Liver (tissue), 9 donors: ENCODE results near the gene ZNRF3. TPM values are rescaled to one million over a fixed set of nuclear protein-coding genes. Genes with fewer than 3 reads are reported as not detected.

Experiments used
- DNase-seq: peaks from one replicate; pipeline ENCODE4 v3.0.0-alpha.2; 2017; ENCODE audit warnings: low spot score
- H3K27ac ChIP-seq, 2 donors: one replicate each; pipeline ENCODE4 v1.7.0; 2013; ENCODE audit warnings: inconsistent platforms in 2 of 2, low read length in 2 of 2, control low read depth in 1 of 2, low read depth in 1 of 2, mild to moderate bottlenecking in 1 of 2
- H3K27me3 ChIP-seq, 4 donors: one replicate each; pipeline versions ENCODE4 v1.6.1 to v1.7.0; 2013; ENCODE audit warnings: low read length in 3 of 4, inconsistent platforms in 1 of 4, mild to moderate bottlenecking in 1 of 4, moderate library complexity in 1 of 4; ENCODE audit not compliant: control insufficient read depth in 4 of 4, insufficient read depth in 4 of 4
- H3K36me3 ChIP-seq, 4 donors: one replicate each; pipeline versions ENCODE4 v1.6.1 to v1.7.0; 2013; ENCODE audit warnings: low read length in 3 of 4, mild to moderate bottlenecking in 3 of 4, low read depth in 1 of 4, moderate library complexity in 1 of 4; ENCODE audit not compliant: control insufficient read depth in 4 of 4, insufficient read depth in 3 of 4
- H3K4me1 ChIP-seq, 4 donors: one replicate each; pipeline versions ENCODE4 v1.6.1 to v1.7.0; 2013; ENCODE audit warnings: low read length in 3 of 4, mild to moderate bottlenecking in 3 of 4, moderate library complexity in 1 of 4; ENCODE audit not compliant: control insufficient read depth in 4 of 4, insufficient read depth in 4 of 4
- H3K4me3 ChIP-seq, 3 donors: one replicate each; pipeline versions ENCODE4 v1.6.1 to v1.7.0; 2013; ENCODE audit warnings: low read length in 3 of 3, control low read depth in 1 of 3, low read depth in 1 of 3, mild to moderate bottlenecking in 1 of 3
- H3K9ac ChIP-seq, 2 donors: one replicate each; pipeline ENCODE4 v1.7.0; 2013; ENCODE audit warnings: low read length in 2 of 2, mild to moderate bottlenecking in 2 of 2, moderate library complexity in 2 of 2, control low read depth in 1 of 2, low read depth in 1 of 2
- H3K9me3 ChIP-seq, 4 donors: one replicate each; pipeline versions ENCODE4 v1.6.1 to v1.7.0; 2013; ENCODE audit warnings: low read length in 3 of 4; ENCODE audit not compliant: control insufficient read depth in 4 of 4
- ATF3 ChIP-seq: IDR thresholded peaks from 2 replicates; pipeline ENCODE4 v1.6.1; 2016; ENCODE audit warnings: antibody characterized with exemption
- CTCF ChIP-seq: fragments of 150-350 bp; IDR thresholded peaks from 2 replicates; pipeline ENCODE4 v1.5.1; 2017; ENCODE audit warnings: improper control_type of control experiment, low read depth, low read length; ENCODE audit not compliant: missing input control
- EGR1 ChIP-seq, 2 donors: IDR thresholded peaks; 2 replicates each; pipeline ENCODE4 v1.6.1; 2016 to 2018; ENCODE audit warnings: antibody characterized with exemption in 2 of 2, low read depth in 2 of 2
- FOXA1 ChIP-seq: IDR thresholded peaks from 2 replicates; pipeline ENCODE4 v1.6.1; 2016; ENCODE audit warnings: antibody characterized with exemption
- GABPA ChIP-seq, 2 donors: IDR thresholded peaks in 1 of 2; conservative IDR thresholded peaks in 1 of 2; 2 replicates each; pipeline ENCODE4 v1.6.1; 2016; ENCODE audit warnings: antibody characterized with exemption in 2 of 2, mild to moderate bottlenecking in 1 of 2, moderate library complexity in 1 of 2
- HNF4A ChIP-seq, 2 donors: conservative IDR thresholded peaks; 2 replicates each; pipeline ENCODE4 v1.6.1; 2016; ENCODE audit warnings: antibody characterized with exemption in 2 of 2, mild to moderate bottlenecking in 2 of 2
- HNF4G ChIP-seq: IDR thresholded peaks from 2 replicates; pipeline ENCODE4 v1.6.1; 2016; ENCODE audit warnings: antibody characterized with exemption
- JUND ChIP-seq, 2 donors: IDR thresholded peaks; 2 replicates each; pipeline ENCODE4 v1.6.1; 2016; ENCODE audit warnings: antibody characterized with exemption in 2 of 2
- MAX ChIP-seq: IDR thresholded peaks from 2 replicates; pipeline ENCODE4 v1.6.1; 2016; ENCODE audit warnings: antibody characterized with exemption
- NR2F2 ChIP-seq: IDR thresholded peaks from 2 replicates; pipeline ENCODE4 v1.6.1; 2016; ENCODE audit warnings: antibody characterized with exemption
- RAD21 ChIP-seq, 2 donors: IDR thresholded peaks; 2 replicates each; pipeline ENCODE4 v1.6.1; 2016; ENCODE audit warnings: antibody characterized with exemption in 2 of 2, mild to moderate bottlenecking in 2 of 2
- REST ChIP-seq: IDR thresholded peaks from 2 replicates; pipeline ENCODE4 v1.6.1; 2016; ENCODE audit warnings: antibody characterized with exemption, mild to moderate bottlenecking
- RXRA ChIP-seq, 2 donors: IDR thresholded peaks; 2 replicates each; pipeline ENCODE4 v1.6.1; 2017 to 2018; ENCODE audit warnings: antibody characterized with exemption in 2 of 2, mild to moderate bottlenecking in 1 of 2
- SP1 ChIP-seq: IDR thresholded peaks from 2 replicates; pipeline ENCODE4 v1.6.1; 2018; ENCODE audit warnings: antibody characterized with exemption, mild to moderate bottlenecking
- YY1 ChIP-seq: IDR thresholded peaks from 2 replicates; pipeline ENCODE4 v1.6.1; 2016; ENCODE audit warnings: antibody characterized with exemption, mild to moderate bottlenecking
- ZBTB33 ChIP-seq: IDR thresholded peaks from 2 replicates; pipeline ENCODE4 v1.6.1; 2016; ENCODE audit warnings: antibody characterized with exemption
- WGBS: extraction: QIAGEN DNeasy Blood & Tissue Kit; methylation state at CpG from one replicate; pipeline ENCODE4 v1.1.7; 2013; 5-methylcytosine and 5-hydroxymethylcytosine counted together
- polyA plus RNA-seq, 2 donors: library from polyadenylated mRNA; stranded (reverse) in 1 of 2; unstranded in 1 of 2; fragments of 200-250 nt in 1 of 2; fragments of >200 nt in 1 of 2; fragmentation: Nextera tagmentation in 1 of 2; extraction: Ambion mirVana in 1 of 2; gene quantifications; one replicate each; pipeline versions ENCODE4 v1.2.1 to v1.2.3, GENCODE V29; 2013 to 2015
- total RNA-seq, 2 donors: library from RNA; depleted of rRNA; stranded (reverse); fragments of >200 nt; gene quantifications; one replicate each; pipeline ENCODE4 v1.2.3, GENCODE V29; 2014
- donor health status: healthy.
- donor health status: healthy.
- donor health status: healthy.
- donor health status: healthy.
- donor health status: healthy.

ZNRF3 gene
- total and polyA plus RNA-seq, 4 donors = 2.2 to 5.9 (median 4.7) TPM

GRCh38 chr22:29071261-29072045, 188.1 kb downstream of the ZNRF3 start:
- H3K9me3 ChIP-seq = no peaks in the 10 kb centered on the region
- H3K9ac ChIP-seq = no peak overlapping the region
- no peaks in the 10 kb centered on the region for H3K27me3 ChIP-seq
- TF ChIP-seq CTCF (no peak), GABPA (IDR thresholded peaks at IDR 0.05 in 1 of 2, conservative IDR thresholded peaks at IDR 0.05 in 1 of 2) (no peak), ZBTB33 (no peak)
- H3K4me1 ChIP-seq = peaks cover 5 to 30% (median 19%) of the 10 kb centered on the region in 4 donors
- WGBS = 4% methylated on average over 60 of the region's 60 CpGs
- peak overlapping the region; percentile 1 to 59 (median 40) for H3K4me3 ChIP-seq
- DNase-seq = peak; percentile 87
- H3K36me3 ChIP-seq = no peaks in the 10 kb centered on the region
- peak overlapping the region in 1 of 2 donors; percentile 66 for H3K27ac ChIP-seq

- 20% methylated on average over 41 of the region's 41 CpGs for WGBS
- H3K27ac ChIP-seq = peak overlapping the region; percentile 47 to 66
- H3K4me3 ChIP-seq = peak overlapping the region; percentile 1 to 95 (median 9)
- DNase-seq = peak; percentile 98
- H3K9ac ChIP-seq = no peak overlapping the region
- H3K36me3 ChIP-seq = no peaks in the 10 kb centered on the region
- H3K27me3 ChIP-seq = no peaks in the 10 kb centered on the region
- peaks cover 5 to 30% (median 19%) of the 10 kb centered on the region in 4 donors for H3K4me1 ChIP-seq
- H3K9me3 ChIP-seq = no peaks in the 10 kb centered on the region
- TF ChIP-seq RAD21 (IDR thresholded peaks at IDR 0.05) (peak; percentile 38 to 47), EGR1 (IDR thresholded peaks at IDR 0.05; ENCODE audit: low read depth in 2 of 2) (no peak), RXRA (IDR thresholded peaks at IDR 0.05) (peak; percentile 88 to 95), GABPA (IDR thresholded peaks at IDR 0.05 in 1 of 2, conservative IDR thresholded peaks at IDR 0.05 in 1 of 2) (no peak), CTCF (no peak), ZBTB33 (peak; percentile 55), FOXA1 (no peak), MAX (peak; percentile 44), NR2F2 (peak; percentile 92), REST (peak; percentile 50), ATF3 (peak; percentile 52), SP1 (peak; percentile 87), JUND (IDR thresholded peaks at IDR 0.05) (peak in 1 of 2 donors; percentile 41), YY1 (peak; percentile 51), HNF4A (conservative IDR thresholded peaks at IDR 0.05) (peak; percentile 62 to 67), HNF4G (no peak)
Observed at GRCh38 chr22:29072193-29072978, 189.0 kb downstream of the ZNRF3 start.
